HFF-Myc (cell line): ENCODE data around the gene CENPP.
"Not testable (repeated sequence)": the region's sequence is repeated elsewhere in the genome, so short reads cannot be mapped to it uniquely, and the experiment has no call there.

ENCODE experiments used
- DNase-seq: peaks from one replicate; pipeline ENCODE4 v3.0.0-alpha.2; 2011; ENCODE audit warnings: low read depth; ENCODE audit errors: extremely low read depth
- H3K4me3 ChIP-seq: replicated peaks from 2 replicates; pipeline ENCODE4 v1.5.1; 2011; ENCODE audit warnings: low read depth, mild to moderate bottlenecking, control low read depth, low read length
- TF ChIP-seq, protein P1 (sequence below): IDR thresholded peaks from 2 replicates; pipeline ENCODE4 v1.5.1; 2012; ENCODE audit warnings: mild to moderate bottlenecking, low read depth, low read length, control low read depth; ENCODE audit errors: missing control alignments

The CENPP gene

DNA sequence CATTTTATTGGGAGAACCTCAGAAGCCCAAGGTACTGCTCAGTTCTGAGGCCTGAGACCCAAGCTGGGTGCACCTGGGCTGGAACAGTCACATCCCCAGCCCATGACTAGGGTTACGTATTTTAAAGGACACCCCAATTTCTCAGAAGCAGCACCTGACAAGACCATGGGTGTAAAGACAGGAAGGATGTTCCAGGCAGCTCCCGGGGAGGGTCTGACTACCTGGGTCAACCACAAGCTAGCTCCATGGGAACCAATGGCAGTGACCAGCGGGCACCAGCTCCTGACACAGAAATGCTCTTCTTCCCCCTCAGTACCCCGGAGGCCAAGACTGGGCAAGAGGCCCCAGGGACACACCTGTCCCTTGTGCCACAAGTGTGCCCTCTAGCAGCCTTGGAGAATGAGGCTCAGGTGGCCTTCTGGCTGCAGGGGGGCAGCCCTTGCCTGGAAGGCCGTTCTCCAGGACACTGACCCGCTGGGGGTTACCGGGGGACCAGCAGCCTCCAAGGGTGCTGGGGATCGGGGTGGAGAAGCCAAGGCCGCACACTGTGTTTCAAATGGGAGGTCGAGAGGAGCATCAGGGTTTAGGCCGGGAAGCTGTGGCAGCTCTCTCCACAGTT, 291.6 kb downstream of the CENPP start:
- DNase-seq = no peak
- H3K4me3 ChIP-seq = no peak overlapping the region
- TF ChIP-seq, protein P1, sequence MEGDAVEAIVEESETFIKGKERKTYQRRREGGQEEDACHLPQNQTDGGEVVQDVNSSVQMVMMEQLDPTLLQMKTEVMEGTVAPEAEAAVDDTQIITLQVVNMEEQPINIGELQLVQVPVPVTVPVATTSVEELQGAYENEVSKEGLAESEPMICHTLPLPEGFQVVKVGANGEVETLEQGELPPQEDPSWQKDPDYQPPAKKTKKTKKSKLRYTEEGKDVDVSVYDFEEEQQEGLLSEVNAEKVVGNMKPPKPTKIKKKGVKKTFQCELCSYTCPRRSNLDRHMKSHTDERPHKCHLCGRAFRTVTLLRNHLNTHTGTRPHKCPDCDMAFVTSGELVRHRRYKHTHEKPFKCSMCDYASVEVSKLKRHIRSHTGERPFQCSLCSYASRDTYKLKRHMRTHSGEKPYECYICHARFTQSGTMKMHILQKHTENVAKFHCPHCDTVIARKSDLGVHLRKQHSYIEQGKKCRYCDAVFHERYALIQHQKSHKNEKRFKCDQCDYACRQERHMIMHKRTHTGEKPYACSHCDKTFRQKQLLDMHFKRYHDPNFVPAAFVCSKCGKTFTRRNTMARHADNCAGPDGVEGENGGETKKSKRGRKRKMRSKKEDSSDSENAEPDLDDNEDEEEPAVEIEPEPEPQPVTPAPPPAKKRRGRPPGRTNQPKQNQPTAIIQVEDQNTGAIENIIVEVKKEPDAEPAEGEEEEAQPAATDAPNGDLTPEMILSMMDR = no peak

DNA sequence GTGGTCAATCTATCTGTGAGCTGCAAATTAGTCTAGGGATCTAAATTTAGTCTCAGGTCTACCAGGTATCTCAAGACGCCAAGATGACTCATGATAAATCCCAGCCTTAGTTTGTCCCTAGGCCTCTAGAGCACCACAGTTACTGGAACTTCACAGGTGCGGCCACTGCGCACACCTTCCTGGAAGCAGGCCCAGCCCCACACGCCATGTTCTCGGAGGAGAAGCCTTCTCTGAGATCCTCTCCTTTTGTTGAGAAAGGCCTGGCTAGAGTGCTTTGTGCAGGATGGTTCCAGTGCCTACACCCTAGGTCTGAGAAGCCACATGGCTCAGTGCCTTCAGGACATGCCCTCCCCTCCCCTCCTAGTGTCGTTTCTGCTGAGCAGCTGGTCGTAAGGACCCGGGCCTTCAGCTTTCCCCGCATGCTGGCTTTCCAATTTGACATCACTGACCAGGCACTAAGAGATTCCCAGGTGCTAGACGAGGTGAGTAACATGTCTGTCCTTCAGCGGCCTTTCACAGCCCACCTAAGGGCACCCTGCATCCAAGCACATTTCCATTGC, 292.3 kb downstream of the CENPP start:
- no peak overlapping the region for H3K4me3 ChIP-seq
- TF ChIP-seq, protein P1 = no peak
- DNase-seq = no peak

DNA sequence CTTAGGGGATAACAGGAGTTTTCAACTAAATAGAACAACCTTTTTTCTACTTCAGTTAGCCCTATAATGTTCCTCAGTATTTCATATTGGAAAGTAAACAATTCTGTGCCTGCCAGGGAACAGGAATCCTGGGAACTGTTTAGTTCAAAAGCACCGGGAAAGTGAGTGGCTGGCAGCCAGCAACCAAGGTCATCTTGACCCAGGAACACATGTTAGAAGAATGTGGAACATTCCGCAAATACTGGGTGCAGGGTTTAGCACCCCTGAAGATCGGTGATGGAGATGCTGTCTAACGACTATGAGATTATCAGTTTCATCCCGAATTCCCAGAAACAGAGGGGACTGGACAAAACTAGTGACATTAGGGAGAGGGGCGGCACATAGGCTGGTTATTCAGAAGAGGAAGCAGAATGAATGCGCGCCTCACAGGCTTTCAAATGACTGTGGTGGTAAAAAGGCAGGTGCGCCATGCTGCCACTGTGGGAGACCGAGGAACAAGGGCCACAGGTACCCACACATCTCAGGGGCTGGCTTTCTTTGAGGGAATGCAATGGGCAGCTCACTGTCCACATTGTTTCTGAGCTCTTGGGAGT, 293.0 kb downstream of the CENPP start:
- TF ChIP-seq, protein P1 = no peak
- no peak overlapping the region for H3K4me3 ChIP-seq
- no peak for DNase-seq

DNA sequence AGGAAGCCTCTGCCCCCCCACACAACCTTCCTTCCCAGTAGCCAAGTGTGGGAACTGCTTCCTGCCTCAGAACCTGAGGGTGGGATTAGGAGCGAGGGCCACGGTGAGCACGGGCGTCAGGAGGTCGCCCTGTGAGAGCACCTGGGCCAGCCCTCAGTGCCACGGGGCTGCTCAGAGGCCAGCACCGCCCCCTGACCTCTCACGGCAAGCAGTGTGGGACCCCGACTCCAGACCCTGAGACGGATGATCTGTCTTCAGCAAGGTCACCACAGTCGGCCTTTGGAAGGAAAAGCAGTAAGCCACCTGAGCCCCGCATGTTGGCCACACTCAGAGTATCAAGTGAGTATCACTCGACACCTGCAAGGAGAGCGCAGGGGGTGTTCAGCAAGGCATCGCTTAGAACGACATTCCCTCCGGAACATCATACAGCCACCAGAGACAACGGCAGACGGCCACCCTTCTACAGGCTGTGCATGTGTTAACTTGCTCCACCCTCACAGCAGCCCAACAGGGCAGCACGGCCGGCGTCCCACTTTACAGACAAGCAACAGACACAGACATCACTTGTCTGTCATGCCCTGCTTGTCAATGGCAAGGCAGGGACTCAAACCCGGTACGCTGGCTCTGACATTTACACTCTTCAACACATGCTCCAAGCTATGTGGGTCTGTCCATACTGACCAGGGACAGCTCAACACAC, 294.0 kb downstream of the CENPP start:
- no peak overlapping the region for H3K4me3 ChIP-seq
- TF ChIP-seq, protein P1 = no peak
- DNase-seq = no peak

DNA sequence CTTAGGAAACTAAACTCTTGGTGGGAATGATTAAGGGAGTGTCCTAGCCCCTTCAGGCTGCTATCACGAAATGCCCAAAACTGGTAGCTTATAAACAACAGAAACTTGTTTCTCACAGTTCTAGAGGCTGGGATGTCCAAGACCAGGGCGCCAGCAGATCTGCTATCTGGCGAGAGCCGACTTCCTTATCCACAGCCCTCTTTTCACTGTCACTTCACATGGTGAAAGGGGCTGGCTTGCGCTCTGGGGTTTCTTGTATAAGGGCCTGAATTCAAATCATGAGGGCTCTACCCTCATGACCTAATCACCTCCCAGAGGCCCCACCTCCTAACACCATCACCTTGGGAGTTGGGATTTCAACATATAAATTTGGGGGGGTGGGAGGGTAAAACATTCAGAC, 295.1 kb downstream of the CENPP start:
- TF ChIP-seq, protein P1 = no peak
- H3K4me3 ChIP-seq = no peak overlapping the region
- no peak for DNase-seq

DNA sequence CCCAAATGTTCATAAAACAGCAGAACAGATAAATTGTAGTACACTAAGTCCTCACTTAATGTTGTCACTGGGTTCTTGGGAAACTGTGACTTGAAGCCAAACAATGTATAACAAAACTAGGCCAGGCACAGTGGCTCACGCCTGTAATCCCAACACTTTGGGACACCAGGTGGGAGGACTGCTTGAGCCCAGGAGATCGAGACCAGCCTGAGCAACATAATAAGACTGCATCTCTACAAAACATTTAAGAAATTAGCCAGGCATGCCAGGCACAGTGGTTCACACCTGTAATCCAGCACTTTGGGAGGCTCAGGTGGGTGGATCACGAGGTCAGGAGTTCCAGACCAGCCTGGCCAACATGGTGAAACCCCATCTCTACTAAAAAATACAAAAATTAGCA, 298.2 kb downstream of the CENPP start:
- DNase-seq, H3K4me3 ChIP-seq: not testable (repeated sequence)

DNA sequence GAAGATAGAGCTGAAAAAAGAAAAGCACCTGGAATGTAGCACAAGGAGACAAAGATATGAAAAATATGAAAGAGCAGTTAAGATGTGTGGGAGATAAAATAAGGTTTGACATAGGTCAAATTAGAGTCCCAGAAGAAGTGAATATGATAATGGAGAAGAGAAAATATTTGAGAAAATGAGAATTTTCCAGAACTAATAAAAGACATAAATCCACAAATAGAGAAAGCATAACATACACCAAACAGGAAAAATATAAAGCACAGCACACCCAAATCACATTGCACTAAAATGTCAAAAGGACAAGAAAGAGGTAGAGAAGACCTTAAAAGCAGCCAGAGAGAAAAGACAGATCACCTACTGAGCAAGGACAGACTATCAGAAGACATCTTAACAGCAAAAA, 300.7 kb downstream of the CENPP start:
- no peak overlapping the region for H3K4me3 ChIP-seq
- TF ChIP-seq, protein P1 = no peak
- no peak for DNase-seq
